Embryonic facial prominence (tissue), 1 donor: Measurements from ENCODE around the gene ZBTB47.
A peak's percentile ranks its signal among the peaks of the same experiment; 100 is the strongest.

Experiments
- DNase-seq: peaks from one replicate; pipeline ENCODE4 v3.0.0-alpha.2; 2016; ENCODE audit errors: extremely low spot score

Gene ZBTB47

GRCh38 chr3:42652611-42653302, 740 bp upstream of the ZBTB47 start:
- DNase-seq: no peak

DNA sequence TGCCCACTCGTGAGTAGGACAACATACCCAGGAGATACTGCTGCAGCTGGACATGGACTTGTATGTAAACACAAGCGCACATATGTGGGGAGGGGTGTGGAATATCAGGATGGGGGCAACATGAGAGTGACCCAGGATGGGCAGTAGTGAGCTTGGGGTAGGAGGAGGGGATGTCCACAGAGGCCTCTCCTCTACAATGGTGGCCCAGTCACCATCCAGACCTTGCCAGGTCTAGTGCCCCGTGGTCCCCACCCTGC, 266 bp upstream of the ZBTB47 start:
- no peak for DNase-seq

- DNase-seq: peak; percentile 42
Observed at GRCh38 chr3:42654331-42655201, 1.1 kb downstream of the ZBTB47 start.

GRCh38 chr3:42655331-42655888, 1.9 kb downstream of the ZBTB47 start:
- DNase-seq: no peak

GRCh38 chr3:42655980-42656679, 2.6 kb downstream of the ZBTB47 start:
- DNase-seq: no peak

DNA sequence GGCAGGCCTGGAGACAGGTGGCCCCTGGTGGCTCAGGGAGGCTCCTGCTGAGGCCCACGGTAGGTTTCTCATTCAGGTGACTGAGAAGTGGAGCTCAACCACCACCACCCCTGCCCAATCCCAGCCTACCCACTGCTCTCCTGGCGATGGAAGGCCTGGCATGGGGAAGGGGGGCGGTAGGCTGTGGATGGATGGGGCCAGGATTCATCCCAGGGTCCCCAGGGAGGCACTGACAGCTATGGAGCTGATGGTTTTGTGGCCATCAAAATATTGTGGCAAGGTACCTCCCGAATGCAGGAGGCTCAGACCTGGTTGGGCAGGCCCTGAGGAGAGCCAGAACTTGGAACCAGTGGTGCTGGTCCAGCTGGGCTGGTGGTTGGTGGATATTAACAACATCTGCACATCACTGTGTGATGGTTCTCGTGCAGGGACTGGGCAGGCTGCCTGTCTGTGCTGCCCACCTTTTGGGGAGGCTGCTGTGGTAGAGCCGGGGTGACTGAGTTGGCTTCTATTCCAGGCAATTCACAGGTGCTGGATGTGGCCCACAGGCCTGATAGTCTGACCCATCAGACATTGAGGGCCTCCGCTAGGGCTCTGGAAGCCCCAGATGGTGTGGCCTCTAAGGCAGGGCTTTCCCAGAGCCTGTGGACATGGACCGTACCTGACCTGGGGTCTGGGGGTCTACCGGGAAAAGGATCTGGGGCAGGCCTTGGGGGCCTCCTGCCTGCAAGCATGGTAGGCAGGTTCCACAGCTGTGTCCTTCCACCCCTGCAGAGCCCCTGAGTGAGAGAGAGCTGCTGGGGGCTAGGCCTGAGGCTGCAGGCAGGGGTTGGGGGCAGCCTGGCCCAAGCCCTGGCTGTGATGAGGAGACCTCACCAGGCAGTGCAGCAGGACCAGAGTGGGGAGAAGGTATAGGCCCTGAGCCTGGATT, 3.4 kb downstream of the ZBTB47 start:
- no peak for DNase-seq

- no peak for DNase-seq
Observed at GRCh38 chr3:42657675-42658074, 4.2 kb downstream of the ZBTB47 start.

- DNase-seq: no peak
Observed at GRCh38 chr3:42658091-42658770, 4.7 kb downstream of the ZBTB47 start.

DNA sequence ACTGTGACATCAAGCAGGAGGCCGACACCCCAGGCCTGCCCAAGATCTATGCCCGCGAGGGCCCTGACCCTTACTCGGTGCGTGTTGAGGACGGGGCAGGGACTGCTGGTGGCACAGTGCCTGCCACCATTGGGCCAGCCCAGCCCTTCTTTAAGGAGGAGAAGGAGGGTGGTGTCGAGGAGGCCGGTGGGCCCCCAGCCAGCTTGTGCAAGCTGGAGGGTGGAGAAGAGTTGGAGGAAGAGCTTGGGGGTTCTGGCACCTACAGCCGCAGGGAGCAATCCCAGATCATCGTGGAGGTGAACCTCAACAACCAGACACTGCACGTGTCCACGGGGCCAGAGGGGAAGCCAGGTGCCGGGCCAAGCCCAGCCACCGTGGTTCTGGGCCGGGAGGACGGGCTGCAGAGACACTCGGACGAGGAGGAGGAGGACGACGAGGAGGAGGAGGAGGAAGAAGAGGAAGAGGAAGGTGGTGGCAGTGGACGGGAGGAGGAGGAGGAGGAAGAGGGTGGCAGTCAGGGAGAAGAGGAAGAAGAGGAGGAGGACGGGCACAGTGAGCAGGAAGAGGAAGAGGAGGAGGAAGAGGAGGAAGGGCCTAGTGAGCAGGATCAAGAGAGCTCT, 5.4 kb downstream of the ZBTB47 start:
- no peak for DNase-seq

DNA sequence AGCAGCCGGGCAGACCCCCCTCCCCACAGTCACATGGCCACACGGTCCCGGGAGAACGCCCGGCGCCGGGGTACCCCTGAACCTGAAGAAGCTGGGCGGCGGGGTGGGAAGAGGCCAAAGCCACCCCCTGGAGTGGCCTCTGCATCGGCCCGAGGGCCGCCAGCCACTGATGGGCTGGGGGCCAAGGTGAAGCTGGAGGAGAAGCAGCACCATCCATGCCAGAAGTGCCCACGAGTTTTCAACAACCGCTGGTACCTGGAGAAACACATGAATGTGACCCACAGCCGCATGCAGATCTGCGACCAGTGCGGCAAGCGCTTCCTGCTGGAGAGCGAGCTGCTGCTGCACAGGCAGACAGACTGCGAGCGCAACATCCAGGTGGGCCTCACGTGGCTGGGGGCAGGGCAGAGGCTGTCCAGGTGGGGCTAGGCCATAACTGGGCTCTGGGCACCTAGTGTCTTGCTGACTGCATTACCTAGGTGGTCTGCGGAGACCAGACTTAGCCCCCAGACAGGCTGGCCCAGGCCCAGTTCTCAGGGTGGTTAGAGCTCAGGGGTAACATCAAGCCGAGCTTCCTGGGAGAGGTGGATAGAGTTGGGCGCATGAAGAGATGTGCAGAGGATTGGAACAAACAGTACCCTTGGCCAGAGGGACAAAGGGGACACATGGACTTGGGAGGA, 6.1 kb downstream of the ZBTB47 start:
- no peak for DNase-seq

- DNase-seq: no peak
Observed at GRCh38 chr3:42660131-42660715, 6.7 kb downstream of the ZBTB47 start.

- DNase-seq: no peak
Observed at GRCh38 chr3:42660898-42661297, 7.4 kb downstream of the ZBTB47 start.

GRCh38 chr3:42661593-42662022, 8.1 kb downstream of the ZBTB47 start:
- DNase-seq: no peak

GRCh38 chr3:42662037-42662812, 8.7 kb downstream of the ZBTB47 start:
- no peak for DNase-seq

DNA sequence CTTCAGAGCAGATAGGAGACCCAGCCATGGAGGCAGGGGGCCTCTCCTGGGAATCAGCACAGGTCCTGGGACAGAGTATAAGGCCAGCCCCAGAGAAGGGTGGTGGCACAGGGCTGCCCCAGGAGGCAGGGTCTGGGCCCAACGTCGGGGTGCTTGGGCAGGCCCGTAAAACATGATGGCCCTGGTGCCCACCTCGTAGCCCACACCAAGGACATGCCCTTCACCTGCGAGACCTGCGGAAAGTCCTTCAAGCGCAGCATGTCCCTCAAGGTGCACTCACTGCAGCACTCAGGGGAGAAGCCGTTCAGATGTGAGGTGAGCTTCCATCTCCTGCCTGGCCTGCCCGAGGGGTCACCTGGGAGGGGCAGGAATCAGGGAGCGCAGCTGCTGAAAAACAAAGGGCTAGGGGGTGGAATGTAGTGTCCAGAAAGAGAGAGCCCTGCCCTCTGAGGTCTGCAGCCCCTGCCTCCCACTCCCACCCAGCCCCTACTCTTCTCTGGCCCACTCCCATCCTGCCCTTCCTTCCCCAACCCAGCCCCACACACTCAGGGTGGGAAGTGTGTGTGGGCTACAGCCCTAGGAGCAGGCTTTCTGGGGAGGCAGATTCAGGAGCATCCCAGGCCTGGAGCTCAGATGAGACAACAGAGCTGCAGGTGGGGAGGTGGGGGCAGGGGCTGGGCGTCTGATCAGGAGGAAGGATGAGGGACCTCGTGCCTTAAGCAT, 9.5 kb downstream of the ZBTB47 start:
- DNase-seq: no peak

DNA sequence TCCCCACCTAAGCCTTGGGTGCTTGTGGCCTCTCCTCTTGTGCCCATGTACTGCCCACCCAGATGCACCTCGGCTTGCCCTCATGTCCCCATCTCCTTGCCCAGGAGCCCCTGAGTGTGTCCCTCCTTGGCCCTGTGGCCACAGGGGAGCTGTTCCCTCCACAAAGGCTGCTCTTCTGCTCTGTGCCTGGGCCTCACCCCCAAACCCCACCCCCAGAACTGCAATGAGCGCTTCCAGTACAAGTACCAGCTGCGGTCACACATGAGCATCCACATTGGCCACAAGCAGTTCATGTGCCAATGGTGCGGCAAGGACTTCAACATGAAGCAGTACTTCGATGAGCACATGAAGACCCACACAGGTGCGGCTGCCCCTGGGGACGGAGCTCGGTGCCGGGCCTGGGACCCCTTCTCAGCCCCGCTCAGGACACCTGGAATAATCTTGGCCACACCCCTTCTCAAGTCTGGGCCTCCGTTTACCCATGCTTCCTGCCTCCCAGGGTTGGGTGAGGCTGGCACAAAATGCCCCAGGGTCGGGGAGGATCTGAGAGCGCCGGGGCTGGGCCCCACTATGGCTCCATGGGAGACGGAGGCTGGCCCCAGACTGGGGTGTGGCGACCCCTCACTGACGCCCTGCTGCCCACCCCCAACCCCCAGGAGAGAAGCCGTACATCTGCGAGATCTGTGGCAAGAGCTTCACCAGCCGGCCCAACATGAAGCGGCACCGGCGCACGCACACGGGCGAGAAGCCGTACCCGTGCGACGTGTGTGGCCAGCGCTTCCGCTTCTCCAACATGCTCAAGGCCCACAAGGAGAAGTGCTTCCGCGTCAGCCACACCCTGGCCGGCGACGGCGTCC, 10.3 kb downstream of the ZBTB47 start:
- DNase-seq: no peak

DNA sequence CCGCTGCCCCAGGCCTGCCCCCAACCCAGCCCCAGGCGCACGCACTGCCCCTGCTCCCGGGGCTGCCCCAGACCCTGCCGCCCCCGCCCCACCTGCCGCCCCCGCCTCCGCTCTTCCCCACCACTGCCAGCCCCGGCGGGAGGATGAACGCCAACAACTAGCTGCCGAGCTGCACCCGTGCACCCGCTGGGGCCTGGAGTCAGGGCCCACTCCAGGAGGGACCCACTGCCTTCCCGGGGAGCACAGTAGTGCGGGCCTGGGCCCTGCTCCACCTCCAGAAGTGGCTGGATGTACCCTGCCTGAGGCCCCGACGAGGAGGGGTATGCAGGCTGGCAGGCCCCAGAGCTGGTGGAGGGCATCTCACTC, 10.9 kb downstream of the ZBTB47 start:
- DNase-seq: no peak
